Body of pancreas (tissue), 4 donors: ENCODE measurements around the gene CSNK1E. TPM values are rescaled to one million over a fixed set of nuclear protein-coding genes. Genes with fewer than 3 reads are reported as not detected.
A peak's percentile ranks its signal among the peaks of the same experiment; 100 is the strongest.

Experiments used
- ATAC-seq: fragments of 150-250 bp; one replicate; pipeline ENCODE4 v1.9.1; 2016
- DNase-seq, 4 donors: peaks; one replicate each; pipeline ENCODE4 v3.0.0-alpha.2; 2019
- H3K27ac ChIP-seq, 4 donors: fragments of 200-600 bp; sonication (generic); 1 replicate in 3 of 4; 2 replicates in 1 of 4; pipeline versions ENCODE4 v1.5.1 to v1.6.1; 2016 to 2019; ENCODE audit warnings: mild to moderate bottlenecking in 1 of 4, mixed read lengths in 1 of 4, moderate library complexity in 1 of 4
- H3K27me3 ChIP-seq, 2 donors: fragments of 200-600 bp; sonication (generic); one replicate each; pipeline ENCODE4 v1.6.0; 2016; ENCODE audit warnings: mild to moderate bottlenecking in 1 of 2
- H3K36me3 ChIP-seq, 2 donors: fragments of 200-600 bp; sonication (generic); replicated peaks in 1 of 2; 2 replicates each; pipeline ENCODE4 v1.5.1; 2016; ENCODE audit warnings: low read depth in 2 of 2; ENCODE audit not compliant: insufficient read depth in 1 of 2
- H3K4me1 ChIP-seq: fragments of 200-600 bp; sonication (generic); one replicate; pipeline ENCODE4 v1.6.0; 2016
- H3K4me3 ChIP-seq, 2 donors: fragments of 200-600 bp; sonication (generic); 1 replicate in 1 of 2; 2 replicates in 1 of 2; pipeline ENCODE4 v1.5.1; 2016 to 2019
- H3K9me3 ChIP-seq, 3 donors: fragments of 200-600 bp; sonication (generic); 1 replicate in 2 of 3; 2 replicates in 1 of 3; pipeline ENCODE4 v1.5.1; 2016
- POLR2A ChIP-seq, 3 donors: fragments of 450-650 bp; IDR thresholded peaks; one replicate each; pipeline ENCODE4 v1.6.1; 2016; ENCODE audit warnings: antibody characterized with exemption in 3 of 3, mild to moderate bottlenecking in 2 of 3
- WGBS, 2 donors: methylation state at CpG; one replicate each; pipeline ENCODE4 v1.1.5; 2017; 5-methylcytosine and 5-hydroxymethylcytosine counted together
- intact Hi-C: fragments of 100-400 bp; cut with DNase I; formaldehyde crosslinking; loops from one replicate; pipeline ENCODE4 v1.15.1; 2023
- total RNA-seq, 2 donors: library from RNA; depleted of rRNA; stranded (reverse); fragments of >200 nt; gene quantifications; one replicate each; pipeline ENCODE4 v1.1.0, GENCODE V29; 2016
- TF ChIP-seq, protein P1 (sequence below), 7 experiments: fragments of 450-650 bp in 4 of 7; fragments of 200-600 bp in 3 of 7; sonication (generic) in 3 of 7; IDR thresholded peaks; one replicate each; pipeline ENCODE4 v1.5.1; 2016 to 2019; ENCODE audit warnings: antibody characterized with exemption in 7 of 7

Gene CSNK1E
- total RNA-seq, 2 donors from 2014 or later = 63.3 to 172 TPM

DNA sequence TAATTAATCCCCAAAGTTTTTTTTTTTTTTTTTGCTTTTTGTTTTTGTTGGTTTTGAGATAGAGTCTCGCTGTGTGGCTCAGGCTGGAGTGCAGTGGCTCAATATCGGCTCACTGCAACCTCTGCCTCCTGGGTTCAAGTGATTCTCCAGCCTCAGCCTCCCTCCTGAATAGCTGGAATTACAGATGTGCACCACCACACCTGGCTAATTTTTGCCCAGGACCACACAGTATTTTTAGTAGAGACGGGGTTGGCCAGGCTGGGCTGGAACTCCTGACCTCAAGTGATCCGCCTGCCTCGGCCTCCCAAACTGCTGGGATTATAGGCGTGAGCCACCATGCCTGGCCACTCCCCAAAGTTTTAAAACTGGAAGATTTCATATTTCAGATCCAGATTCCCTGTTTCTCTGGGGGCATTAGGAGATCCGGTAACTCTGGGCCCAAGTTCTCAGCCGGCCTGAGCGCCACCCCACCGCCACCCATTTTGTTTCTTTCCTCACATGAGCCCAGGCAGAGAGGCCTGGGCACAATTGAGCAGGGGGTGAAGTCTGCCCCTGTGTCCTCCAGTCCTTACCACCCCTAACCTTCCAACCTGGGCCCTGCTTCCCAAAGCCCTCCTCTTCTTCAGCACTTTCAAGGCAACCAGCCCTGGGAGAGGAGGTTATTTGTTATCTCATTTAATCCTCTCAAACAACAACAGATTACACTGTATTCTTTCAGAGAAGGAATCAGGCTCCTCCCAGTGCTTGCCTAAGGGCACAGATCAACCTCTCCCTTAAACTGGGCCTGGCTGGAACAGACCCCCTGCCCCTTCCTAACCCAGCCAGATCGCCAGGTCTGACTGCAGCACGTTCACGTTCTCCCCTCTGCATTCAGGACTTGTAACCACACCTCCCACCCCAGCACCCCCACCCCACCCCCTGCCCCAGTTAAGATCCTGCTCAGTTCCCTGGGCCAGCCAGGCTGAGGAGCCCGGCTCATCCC lies 1.9 kb upstream of the CSNK1E start:
- Histone ChIP-seq H3K9me3 (no peaks in the 10 kb centered on the region), H3K36me3 (no peaks in the 10 kb centered on the region), H3K4me3 (no peak overlapping the region), H3K4me1 (peaks cover 38% of the 10 kb centered on the region), H3K27ac (peak overlapping the region in 3 of 4 donors; percentile 88 to 94 (median 94)), H3K27me3 (no peaks in the 10 kb centered on the region)
- 94 to 95% methylated on average over 12 to 14 of the region's 14 CpGs for WGBS, 2 donors
- intact Hi-C loops = no loop called here
- no peak for ATAC-seq
- no peak for DNase-seq
- TF ChIP-seq, protein P1, sequence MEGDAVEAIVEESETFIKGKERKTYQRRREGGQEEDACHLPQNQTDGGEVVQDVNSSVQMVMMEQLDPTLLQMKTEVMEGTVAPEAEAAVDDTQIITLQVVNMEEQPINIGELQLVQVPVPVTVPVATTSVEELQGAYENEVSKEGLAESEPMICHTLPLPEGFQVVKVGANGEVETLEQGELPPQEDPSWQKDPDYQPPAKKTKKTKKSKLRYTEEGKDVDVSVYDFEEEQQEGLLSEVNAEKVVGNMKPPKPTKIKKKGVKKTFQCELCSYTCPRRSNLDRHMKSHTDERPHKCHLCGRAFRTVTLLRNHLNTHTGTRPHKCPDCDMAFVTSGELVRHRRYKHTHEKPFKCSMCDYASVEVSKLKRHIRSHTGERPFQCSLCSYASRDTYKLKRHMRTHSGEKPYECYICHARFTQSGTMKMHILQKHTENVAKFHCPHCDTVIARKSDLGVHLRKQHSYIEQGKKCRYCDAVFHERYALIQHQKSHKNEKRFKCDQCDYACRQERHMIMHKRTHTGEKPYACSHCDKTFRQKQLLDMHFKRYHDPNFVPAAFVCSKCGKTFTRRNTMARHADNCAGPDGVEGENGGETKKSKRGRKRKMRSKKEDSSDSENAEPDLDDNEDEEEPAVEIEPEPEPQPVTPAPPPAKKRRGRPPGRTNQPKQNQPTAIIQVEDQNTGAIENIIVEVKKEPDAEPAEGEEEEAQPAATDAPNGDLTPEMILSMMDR (IDR thresholded peaks at IDR 0.05) = no peak
- no peak for TF ChIP-seq POLR2A (IDR thresholded peaks at IDR 0.05)

GRCh38 chr22:38317995-38318715 lies 922 bp upstream of the CSNK1E start:
- no peaks in the 10 kb centered on the region for H3K27me3 ChIP-seq
- DNase-seq (peak; percentile 41 to 74 (median 61)), ATAC-seq (peak; percentile 8)
- peaks cover 47% of the 10 kb centered on the region for H3K4me1 ChIP-seq
- 28 to 36% methylated on average over 16 to 18 of the region's 18 CpGs for whole genome bisulfite sequencing, 2 donors
- no peak overlapping the region for H3K4me3 ChIP-seq
- TF ChIP-seq POLR2A (IDR thresholded peaks at IDR 0.05) = peak in 2 of 3 donors; percentile 20 to 34
- TF ChIP-seq, protein P1 (IDR thresholded peaks at IDR 0.05) = no peak
- no peaks in the 10 kb centered on the region for H3K36me3 ChIP-seq
- intact Hi-C loops = no loop called here
- peak overlapping the region; percentile 88 to 94 (median 92) for H3K27ac ChIP-seq
- H3K9me3 ChIP-seq = no peaks in the 10 kb centered on the region

- Histone ChIP-seq H3K36me3 (no peaks in the 10 kb centered on the region), H3K27me3 (no peaks in the 10 kb centered on the region), H3K4me1 (peaks cover 50% of the 10 kb centered on the region), H3K4me3 (peak overlapping the region; percentile 26 to 61), H3K27ac (peak overlapping the region; percentile 90 to 98 (median 96)), H3K9me3 (no peaks in the 10 kb centered on the region)
- intact Hi-C loops = no loop called here
- TF ChIP-seq, protein P1 (IDR thresholded peaks at IDR 0.05) = no peak
- TF ChIP-seq POLR2A (IDR thresholded peaks at IDR 0.05) = peak; percentile 36 to 45 (median 41)
- 0 to 2% methylated on average over 15 to 37 of the region's 52 CpGs for WGBS, 2 donors
- ATAC-seq (peak; percentile 69), DNase-seq (peak; percentile 66 to 71 (median 68))
Measured at GRCh38 chr22:38316364-38317121, 690 bp downstream of the CSNK1E start.

- Histone ChIP-seq H3K9me3 (no peaks in the 10 kb centered on the region), H3K4me1 (peaks cover 47% of the 10 kb centered on the region), H3K27ac (peak overlapping the region; percentile 90 to 98 (median 96)), H3K4me3 (peak overlapping the region; percentile 26 to 61), H3K36me3 (no peaks in the 10 kb centered on the region), H3K27me3 (no peaks in the 10 kb centered on the region)
- 1 to 4% methylated on average over 11 to 12 of the region's 12 CpGs for WGBS, 2 donors
- intact Hi-C loops = no loop called here
- ATAC-seq (no peak), DNase-seq (no peak)
- TF ChIP-seq, protein P1 (IDR thresholded peaks at IDR 0.05) = no peak
- TF ChIP-seq POLR2A (IDR thresholded peaks at IDR 0.05) = no peak
Measured at GRCh38 chr22:38315823-38316363, 1.3 kb downstream of the CSNK1E start.
